HG03025 (cell line): ENCODE measurements around the gene JAKMIP1.
"Not testable (repeated sequence)": the region's sequence is repeated elsewhere in the genome, so short reads cannot be mapped to it uniquely, and the experiment has no call there.

Source experiments
- ATAC-seq: cut with Tn5 transposase; IDR thresholded peaks from one replicate; pipeline ENCODE4 v1.9.1; 2021; ENCODE audit warnings: mild to moderate bottlenecking, moderate library complexity; ENCODE audit not compliant: unreplicated experiment, low FRiP score

Gene JAKMIP1

DNA sequence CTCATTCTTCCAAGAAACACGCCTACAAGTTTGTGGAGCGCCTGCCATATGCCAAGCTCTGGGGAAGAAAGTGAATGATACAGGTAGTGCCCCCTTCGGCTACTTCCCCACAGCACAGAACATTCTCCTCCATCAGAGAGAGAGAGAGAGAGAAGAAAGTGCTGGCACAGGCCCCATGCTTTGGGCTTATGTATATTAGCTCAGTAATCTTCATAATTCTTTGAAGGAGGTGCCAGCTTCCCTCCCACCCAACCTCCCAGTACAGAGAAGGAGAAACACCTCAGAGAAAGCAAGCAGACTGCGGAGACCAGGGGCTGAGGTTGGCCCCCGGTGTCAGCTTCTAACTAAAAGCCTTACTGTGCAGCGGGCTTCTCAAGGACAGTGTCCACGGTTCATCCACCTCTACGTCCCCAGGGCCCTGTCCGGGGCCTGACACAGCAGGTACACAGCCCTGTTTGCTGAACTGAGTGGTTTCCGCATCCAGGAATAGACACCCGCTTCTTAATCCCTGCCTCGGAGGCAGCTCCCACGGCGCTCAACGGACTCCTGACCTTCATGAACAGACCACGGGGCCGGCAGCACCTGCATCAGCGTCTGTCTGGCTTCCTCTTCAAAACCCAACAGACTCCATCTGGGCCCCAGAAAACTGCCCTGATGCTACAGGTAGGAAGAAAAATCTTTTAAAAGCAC is 50.2 kb downstream of the JAKMIP1 start:
- no peak for ATAC-seq

DNA sequence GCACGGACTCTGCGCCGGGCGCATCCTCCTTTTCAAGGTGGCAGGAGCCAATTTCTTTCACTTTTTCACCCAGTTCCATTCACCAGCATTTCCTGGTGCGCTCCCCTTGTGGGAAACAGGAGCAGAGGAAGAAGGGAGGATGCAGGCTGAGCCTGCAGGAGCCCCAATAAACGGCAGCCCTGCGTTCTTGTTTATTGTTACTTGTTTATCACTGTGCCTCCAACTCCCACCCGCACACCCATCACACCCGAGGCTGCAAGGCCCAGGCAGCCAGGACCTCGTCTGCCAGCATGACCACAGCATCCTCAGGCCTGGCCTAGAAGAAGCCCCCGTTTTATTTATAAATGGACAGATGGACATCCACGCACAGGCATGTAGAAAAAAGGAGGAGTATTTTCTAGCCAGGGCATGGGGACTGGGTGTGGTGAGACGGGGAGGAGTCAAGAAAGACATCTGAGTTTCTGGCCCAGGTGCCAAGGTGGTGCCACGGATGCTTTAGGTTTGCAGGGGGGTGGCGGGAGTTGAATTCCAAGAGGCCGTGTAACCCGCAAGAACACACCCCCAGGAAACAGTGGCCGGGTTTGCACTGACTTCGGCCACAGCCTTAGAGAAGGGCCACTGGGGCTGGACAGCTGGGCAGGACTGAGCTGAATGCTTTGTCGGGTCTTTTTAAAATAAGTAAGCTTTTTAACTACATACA is 51.7 kb downstream of the JAKMIP1 start:
- no peak for ATAC-seq

DNA sequence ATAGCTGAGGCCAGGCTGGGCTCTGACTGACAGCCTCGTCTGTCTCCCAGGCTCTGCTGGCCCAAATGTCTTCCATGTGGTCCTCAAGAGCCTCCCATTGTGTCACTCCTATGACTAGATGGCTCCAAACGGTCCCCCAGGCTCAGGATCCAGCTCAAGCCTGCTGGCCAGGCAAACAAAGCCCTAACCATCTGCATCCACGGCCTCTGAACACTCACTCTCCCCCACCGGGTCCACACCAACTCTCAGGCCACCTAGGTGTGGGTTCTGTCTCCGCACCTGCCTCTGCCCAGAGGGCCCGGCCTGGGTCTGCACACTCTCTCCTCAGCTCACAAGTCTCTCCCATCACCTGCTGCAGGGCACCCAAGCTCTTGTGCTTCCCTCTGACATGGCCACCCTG is 52.9 kb downstream of the JAKMIP1 start:
- no peak for ATAC-seq

DNA sequence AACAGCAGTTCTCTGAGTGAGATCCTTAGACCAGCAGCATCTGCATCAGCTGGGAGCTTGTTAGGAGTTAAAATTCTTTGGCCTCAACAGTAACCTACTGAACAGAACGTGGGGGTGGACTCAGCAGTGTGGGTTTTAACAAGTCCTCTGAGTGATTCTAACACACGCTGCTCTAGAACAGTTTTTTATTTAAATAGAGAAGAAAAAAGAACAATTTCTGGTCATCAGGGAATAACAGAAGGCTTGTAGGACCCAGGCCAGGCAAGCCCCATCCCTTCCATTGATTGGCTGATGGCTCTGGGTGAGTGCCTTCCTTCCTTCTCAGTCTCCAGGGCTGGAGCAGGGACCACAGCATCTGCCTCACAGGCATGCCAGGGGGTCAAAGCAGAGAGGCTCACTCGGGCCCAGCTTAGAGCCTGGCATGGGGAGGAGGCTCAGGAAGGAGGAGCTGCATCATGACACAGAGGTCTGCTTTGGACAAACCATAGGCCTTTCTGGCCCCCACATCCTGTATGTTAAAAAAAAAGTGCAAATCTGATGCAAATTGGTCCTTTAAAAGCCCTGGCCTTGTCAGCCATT is 56.7 kb downstream of the JAKMIP1 start:
- no peak for ATAC-seq

DNA sequence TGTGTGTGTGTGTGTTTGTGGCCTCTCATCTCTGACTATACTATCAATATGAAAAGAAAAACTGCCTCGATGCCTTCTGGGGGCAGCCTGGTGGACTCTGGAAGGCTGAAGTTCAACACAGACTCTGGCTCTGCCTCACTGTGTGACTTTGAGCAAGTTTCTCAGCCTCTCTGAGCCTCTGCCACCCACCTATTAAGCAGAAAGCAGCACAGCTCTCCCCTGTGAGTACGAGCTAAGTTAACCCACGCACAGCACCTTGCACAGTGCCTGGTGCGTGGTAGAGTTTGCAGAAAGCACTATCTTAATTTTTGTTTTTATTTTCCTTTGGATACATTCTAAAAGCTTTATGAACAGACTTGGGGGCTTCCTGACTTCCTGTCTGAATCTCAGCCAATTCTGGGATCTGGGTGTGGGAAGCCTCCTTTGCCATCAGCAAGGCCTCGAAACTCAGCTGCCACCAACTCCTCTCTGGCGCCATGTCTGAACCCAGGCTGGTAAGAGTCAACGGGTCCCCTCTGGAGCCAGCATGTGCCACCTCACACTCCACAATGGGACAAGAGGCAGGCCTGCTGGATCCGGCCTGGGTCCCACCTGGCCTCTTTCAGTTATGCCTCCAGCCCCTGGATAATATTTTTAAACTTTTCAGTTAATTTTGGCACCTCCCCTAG is 57.3 kb downstream of the JAKMIP1 start:
- ATAC-seq, result no peak

DNA sequence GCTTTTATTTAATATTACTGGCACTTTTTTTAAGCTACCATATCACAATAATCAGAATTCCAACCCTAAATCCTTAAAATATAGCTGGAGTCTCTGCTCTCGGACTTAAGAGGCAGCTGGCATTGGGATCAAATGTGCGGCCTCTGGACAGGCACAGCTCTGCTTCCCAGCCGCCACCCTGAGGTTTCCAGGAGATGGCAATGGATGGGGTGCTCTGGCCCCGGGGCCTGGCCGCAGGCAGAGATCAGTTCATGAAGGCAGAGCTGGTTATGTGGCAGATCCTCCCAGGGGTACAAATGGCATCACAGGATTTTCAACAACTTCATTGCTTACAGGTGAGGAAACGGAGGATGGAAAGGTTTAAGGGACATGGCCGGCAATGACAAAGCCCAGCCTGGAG is 57.8 kb downstream of the JAKMIP1 start:
- ATAC-seq, result no peak

DNA sequence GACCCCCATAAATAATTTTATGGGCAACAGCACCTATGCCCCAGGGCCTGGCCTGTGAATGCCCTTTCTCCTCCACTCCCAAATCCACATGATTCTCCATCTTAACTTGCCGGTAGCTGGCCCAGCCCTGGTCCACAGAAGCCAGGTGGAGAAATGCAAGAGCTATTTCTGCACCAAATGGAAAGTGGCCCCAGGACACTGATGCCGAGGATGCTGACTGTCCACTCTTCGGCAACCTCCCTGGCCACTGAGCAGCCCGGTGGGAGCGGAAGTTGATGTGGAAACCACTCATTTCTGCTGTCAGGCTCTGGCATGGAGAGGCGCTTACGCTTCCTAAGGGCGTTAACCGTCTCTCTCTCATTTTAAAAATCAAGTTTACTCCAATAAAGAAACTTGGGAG is 58.8 kb downstream of the JAKMIP1 start:
- no peak for ATAC-seq

DNA sequence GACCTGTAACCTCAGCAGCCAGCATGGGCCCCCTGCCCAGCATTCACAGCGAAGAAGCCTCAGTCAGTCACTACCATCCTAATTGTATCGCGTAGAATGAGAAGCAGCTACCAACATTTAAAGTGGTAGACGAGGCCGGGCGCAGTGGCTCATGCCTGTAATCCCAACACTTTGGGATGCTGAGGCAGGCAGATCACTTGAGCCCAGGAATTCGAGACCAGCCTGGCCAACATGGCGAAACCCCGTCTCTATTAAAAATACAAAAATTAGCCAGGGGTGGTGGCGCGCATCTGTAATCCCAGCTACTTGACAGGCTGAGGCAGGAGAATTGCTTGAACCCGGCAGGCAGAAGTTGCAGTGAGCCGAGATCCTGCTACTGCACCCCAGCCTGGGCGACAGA is 59.3 kb downstream of the JAKMIP1 start:
- ATAC-seq, result not testable (repeated sequence)

DNA sequence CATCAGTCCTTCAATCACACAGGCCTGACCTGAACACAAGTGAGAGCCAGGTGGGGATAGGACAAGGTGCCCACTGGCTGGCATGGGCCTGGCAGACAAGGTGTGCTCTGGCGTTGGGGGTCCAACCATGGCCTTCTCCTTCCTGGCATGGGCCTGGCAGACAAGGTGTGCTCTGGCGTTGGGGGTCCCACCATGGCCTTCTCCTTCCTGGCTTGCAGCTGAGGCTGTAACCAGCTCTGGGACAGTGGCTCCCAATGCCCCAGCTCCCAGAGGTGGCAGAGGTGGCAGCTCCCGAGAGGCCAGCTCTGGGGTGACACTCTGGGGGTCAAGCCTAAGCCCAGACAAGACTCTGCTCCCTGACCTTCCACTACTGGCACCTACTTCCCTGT is 62.6 kb downstream of the JAKMIP1 start:
- no peak for ATAC-seq

DNA sequence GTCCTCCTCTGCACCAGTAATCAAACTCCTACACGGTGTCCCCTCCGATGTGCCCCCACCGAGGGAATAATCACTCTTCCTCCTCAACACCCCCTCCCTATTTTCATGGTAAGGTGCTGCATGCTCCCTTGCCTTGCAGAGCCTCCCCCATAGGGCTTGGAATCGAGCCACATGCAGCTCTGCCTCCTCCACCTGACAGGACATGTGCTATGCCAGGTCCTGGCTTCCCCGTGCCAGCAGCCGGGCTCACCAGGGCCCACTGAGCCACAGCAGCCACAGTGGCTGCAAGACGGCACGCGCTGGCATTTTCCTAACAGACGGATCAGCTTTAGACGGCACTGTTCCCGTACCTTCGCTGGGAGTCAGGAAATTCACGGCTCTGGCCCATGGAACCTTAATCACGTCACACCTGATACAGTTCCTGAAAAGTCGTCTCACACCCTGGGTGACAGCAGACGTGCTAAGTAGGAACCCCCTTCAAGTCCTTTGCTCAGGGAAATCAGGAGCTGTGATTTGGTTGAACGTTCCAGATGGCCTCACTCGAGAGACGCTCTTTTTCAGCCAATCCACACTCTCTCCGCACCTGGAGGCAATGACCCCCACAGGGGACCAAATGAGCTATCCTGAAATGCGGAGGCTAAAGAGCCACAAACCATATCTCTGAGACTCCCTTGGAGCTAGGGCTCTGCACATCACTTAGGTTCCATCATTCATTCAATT is 63.2 kb downstream of the JAKMIP1 start:
- ATAC-seq, result no peak

DNA sequence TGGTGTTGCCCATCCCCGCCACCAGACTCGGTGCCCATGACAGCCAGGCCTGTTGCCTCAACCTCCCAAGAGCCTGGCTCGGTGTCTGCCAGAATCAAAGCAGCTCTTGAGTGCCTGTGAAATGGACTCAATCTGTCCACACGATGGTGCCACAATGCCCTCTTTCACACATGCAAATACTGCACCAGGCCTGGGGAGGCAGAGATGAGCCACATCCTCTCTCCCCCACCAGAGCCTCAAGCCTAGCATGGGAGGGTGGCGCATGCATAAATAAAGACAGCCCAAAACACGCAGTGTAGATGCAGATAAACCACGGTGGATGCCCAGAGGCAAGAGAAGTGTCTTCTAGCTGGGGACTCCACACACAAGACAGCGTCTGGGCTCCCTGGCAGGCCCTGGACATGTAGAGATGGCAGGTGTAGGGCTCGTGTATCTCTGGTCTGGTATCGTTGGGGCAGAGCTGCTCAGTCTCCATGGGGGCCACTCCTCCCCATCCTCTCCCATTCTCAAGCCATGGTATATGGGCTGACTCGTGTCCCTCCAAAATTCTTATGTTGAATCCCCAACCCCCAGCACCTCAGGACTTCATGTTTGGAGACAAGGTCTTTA is 65.6 kb downstream of the JAKMIP1 start:
- ATAC-seq, result peak; percentile 63

DNA sequence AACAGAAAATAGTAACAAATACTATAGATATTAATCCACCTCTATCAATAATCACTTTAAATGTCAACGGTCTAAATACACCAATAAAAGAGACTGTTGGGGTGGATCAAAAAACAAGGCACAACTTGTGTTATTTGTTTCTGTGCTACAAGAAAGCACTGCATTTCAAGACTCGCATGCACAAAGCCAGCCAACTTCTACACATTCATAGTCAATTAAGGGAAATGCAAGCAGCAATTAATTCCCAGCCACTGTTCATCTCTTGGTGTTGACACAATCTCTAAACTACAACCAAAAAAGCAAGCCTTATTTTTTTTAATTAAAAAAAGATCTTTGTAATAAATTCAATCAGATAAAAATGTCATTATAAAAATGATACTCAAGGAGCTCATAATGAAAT is 67.6 kb downstream of the JAKMIP1 start:
- no peak for ATAC-seq

DNA sequence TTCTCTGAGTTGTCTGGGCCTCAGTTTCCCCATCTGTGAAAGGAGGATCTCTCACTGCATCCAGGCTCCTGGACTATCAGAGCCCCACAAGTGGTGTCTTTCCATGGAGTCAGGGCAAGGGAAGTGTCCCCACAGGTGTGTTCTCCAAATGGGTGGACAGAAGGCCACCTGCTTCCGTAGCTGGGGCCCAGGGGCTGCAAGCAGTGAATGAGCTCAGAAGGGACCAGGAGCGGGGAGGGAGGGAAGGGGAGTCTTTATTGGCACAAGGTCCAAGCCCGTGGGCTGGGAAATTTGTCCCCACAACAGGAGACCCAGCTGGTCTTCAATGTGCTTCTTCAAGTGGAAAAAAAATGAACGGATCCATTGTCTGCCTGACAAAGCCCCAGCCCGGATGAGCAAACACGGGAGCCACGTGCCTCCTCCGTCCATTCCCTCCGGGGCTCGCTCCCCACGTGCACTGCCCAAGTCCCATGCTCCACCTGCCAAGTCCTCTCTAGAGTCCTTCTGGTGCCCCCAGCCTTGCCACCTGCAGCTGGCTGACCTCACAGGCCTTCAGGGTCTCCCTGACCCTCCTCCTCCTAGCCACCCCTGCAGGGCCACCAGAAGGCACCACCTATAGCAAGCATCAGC is 72.0 kb downstream of the JAKMIP1 start:
- no peak for ATAC-seq

DNA sequence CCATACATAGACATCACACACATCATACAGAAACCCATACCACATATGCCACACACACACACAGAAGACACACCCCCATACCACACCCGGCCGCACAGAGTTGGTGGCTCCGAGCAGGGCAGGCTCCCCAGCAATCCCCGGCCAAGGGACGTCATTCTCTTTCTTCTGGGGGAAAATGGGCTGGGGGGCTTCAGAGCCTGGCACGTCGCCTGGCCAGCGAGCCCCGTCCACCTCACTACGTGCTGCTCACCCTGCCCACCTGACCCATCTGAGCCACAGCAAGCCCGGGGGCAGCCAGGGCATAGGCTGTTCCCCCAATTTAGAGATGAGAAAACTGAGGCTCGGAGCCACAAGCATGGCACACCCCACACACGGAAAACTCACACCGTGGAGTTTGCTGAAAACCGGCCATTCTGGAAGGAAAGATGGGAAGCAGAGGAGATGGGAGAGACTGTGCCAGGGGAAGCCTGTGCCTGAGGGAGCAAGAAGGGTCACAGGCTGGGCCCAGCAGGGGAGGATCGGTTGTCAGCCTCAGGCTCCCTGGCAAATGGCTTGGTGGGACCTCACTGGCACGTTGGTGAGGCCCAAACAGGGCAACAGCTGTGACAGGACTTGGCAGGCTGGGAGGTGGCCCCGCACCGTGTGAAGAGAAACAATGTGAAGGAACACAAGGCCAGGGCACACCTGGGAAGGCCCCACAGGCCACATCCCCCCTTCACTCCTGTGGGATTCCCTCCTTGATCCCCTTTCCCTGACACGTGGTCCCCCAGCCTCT is 73.2 kb downstream of the JAKMIP1 start:
- ATAC-seq, result no peak

DNA sequence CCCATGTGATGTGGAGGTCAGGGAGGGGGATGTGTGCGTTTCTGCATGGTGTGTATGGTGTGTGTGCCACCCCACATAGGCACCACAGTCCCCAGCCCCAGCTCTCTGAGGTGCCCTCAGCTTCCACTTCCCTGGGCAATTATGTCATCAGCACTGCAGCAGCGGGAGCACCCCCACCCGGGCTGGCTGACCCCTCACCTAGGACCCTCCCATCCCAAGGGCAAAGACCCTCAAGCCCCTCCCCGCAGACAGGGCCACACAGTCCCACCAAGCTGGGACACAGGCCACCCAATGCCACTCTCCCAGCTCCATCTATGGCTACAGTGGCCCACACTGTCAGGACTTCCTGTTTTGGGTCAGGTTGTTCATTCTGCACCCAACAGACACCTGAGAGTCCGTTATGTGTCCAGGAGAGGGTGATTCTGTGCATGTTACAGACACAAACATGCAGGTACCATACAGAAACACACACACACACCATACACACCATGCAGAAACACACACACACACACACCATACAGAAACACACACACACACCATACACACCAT is 75.2 kb downstream of the JAKMIP1 start:
- no peak for ATAC-seq

DNA sequence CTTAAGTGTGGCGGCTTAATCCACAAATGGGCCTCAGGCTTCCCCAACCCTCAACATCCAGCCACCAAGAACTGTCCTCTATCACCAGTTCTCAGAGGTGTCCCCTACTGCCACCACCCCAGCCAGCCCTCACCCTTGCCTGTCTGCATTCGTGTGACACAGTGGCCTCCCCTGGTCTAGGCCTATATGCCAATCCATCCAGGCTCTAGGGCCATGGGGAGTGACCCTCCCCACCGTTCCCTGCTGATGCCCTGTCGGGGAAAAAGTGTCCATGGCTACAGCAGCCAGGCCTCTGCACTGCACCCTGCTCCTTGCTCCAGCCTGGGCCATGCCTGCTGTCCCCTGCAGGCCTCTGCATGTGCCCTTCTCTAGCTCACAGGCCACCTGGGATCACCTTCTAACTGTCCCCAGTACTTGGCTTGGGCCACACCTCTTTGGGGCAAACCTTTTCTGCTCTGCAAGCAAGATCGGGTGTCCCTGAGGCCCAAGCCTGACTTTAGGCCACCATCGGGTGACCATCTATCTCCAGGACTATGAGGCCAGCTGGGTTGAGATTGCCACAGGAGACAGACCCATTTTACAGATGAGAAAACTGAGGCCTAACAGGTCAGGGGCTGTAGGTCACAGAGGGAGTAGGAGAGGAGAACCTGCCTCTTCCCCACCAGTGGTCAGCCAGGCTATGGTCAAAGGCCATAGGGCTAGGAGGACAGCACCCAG is 75.8 kb downstream of the JAKMIP1 start:
- no peak for ATAC-seq

DNA sequence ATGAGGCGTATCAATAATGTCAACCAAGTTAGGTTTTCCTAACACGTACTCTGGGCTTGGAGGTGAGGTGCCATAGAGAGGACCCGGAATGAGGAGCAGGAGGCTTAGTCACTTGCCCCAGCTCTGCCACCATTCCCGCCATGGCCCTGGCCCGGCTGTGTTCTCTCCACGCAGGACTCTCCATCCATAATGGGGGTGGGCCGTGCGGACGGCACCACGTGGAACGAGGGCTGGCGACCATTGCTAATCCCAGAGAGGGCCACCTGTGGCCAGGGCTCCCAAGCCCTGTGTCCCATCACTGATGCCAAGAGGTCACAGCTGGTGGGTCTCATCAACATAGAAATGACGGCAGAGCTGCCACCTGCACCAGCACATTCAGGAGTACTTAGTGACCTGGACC is 76.4 kb downstream of the JAKMIP1 start:
- no peak for ATAC-seq

DNA sequence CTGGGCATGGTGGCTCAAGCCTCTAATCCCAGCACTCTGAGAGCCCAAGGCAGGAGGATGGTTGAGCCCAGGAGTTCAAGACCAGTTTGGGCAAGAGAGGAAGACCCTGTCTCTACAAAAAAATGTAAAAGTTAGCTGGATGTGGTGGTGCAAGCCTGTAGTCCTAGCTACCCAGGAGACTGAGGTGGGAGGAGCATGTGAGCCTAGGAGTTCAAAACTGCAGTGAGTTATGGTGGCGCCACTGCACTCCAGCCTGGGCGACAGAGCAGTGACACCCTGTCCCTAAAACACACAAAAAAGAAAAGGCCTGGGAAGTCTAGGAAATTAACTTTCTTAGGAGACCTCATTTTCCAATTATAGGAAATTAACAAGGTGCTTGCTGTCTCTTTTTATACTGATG is 76.8 kb downstream of the JAKMIP1 start:
- no peak for ATAC-seq
